Chondrocyte (in vitro differentiated cells): Measurements from ENCODE around the gene SCGB1D1. TPM values are rescaled to one million over a fixed set of nuclear protein-coding genes. Genes with fewer than 3 reads are reported as not detected.

Source experiments
- DNase-seq: peaks from one replicate; pipeline ENCODE4 v3.0.0; 2021; ENCODE audit warnings: mixed read lengths, low spot score
- H3K27ac Mint-ChIP-seq: one replicate; pipeline ENCODE4 v1.8.0; 2021; ENCODE audit warnings: mild to moderate bottlenecking, moderate library complexity, mixed read lengths; ENCODE audit not compliant: unreplicated experiment
- H3K27me3 Mint-ChIP-seq: 2 replicates; pipeline ENCODE4 v1.8.0; 2021; ENCODE audit warnings: low read depth, mixed read lengths
- H3K36me3 Mint-ChIP-seq: 2 replicates; pipeline ENCODE4 v1.8.0; 2021; ENCODE audit warnings: low read depth, mixed read lengths
- H3K4me1 Mint-ChIP-seq: 2 replicates; pipeline ENCODE4 v1.8.0; 2021; ENCODE audit warnings: low read depth, mild to moderate bottlenecking, mixed read lengths
- H3K4me3 Mint-ChIP-seq: one replicate; pipeline ENCODE4 v1.8.0; 2021; ENCODE audit warnings: mild to moderate bottlenecking, moderate library complexity, mixed read lengths; ENCODE audit not compliant: unreplicated experiment
- H3K9me3 Mint-ChIP-seq: 2 replicates; pipeline ENCODE4 v1.8.0; 2021; ENCODE audit warnings: low read depth, mixed read lengths
- CTCF ChIP-seq: fragments of 200-600 bp; sonication (generic); IDR thresholded peaks from 2 replicates; pipeline ENCODE4 v1.5.0; 2021; ENCODE audit warnings: antibody characterized with exemption, mild to moderate bottlenecking, moderate library complexity
- total RNA-seq: library from RNA; stranded (reverse); gene quantifications from 3 replicates; pipeline ENCODE4 v1.2.1, GENCODE V29; 2021

The SCGB1D1 gene
- total RNA-seq, 1 donor from 2014 or later = not detected

GRCh38 chr11:62152245-62153086 is 37.5 kb upstream of the SCGB1D1 start:
- DNase-seq = no peak
- Mint-ChIP-seq H3K27ac (no peak overlapping the region), H3K9me3 (no peaks in the 10 kb centered on the region), H3K36me3 (peaks cover 25% of the 10 kb centered on the region), H3K4me1 (no peaks in the 10 kb centered on the region), H3K4me3 (no peak overlapping the region), H3K27me3 (no peaks in the 10 kb centered on the region)
- no peak for TF ChIP-seq CTCF

- H3K27me3 Mint-ChIP-seq = no peaks in the 10 kb centered on the region
- H3K4me3 Mint-ChIP-seq = no peak overlapping the region
- peaks cover 20% of the 10 kb centered on the region for H3K36me3 Mint-ChIP-seq
- H3K4me1 Mint-ChIP-seq = no peaks in the 10 kb centered on the region
- H3K27ac Mint-ChIP-seq = no peak overlapping the region
- no peak for DNase-seq
- TF ChIP-seq CTCF = no peak
- H3K9me3 Mint-ChIP-seq = no peaks in the 10 kb centered on the region
These were observed 37.0 kb upstream of the SCGB1D1 start for GRCh38 chr11:62153087-62153395.

- TF ChIP-seq CTCF = no peak
- peaks cover 19% of the 10 kb centered on the region for H3K36me3 Mint-ChIP-seq
- no peaks in the 10 kb centered on the region for H3K9me3 Mint-ChIP-seq
- H3K27me3 Mint-ChIP-seq = peaks cover under 1% of the 10 kb centered on the region
- no peak overlapping the region for H3K27ac Mint-ChIP-seq
- H3K4me3 Mint-ChIP-seq = no peak overlapping the region
- H3K4me1 Mint-ChIP-seq = no peaks in the 10 kb centered on the region
- DNase-seq = no peak
These were observed 36.4 kb upstream of the SCGB1D1 start for GRCh38 chr11:62153617-62154016.

GRCh38 chr11:62157603-62158002 is 32.4 kb upstream of the SCGB1D1 start:
- H3K27me3 Mint-ChIP-seq = peaks cover 35% of the 10 kb centered on the region

GRCh38 chr11:62166371-62166770 is 23.6 kb upstream of the SCGB1D1 start:
- Mint-ChIP-seq H3K27ac (no peak overlapping the region), H3K4me3 (no peak overlapping the region), H3K4me1 (peaks cover 2% of the 10 kb centered on the region), H3K9me3 (peaks cover under 1% of the 10 kb centered on the region), H3K27me3 (peaks cover 56% of the 10 kb centered on the region), H3K36me3 (no peaks in the 10 kb centered on the region)
- no peak for TF ChIP-seq CTCF
- DNase-seq = no peak

More at GRCh38 chr11:62157603-62158002, 32.4 kb upstream of the SCGB1D1 start:
- H3K4me3 Mint-ChIP-seq = no peak overlapping the region
- H3K4me1 Mint-ChIP-seq = no peaks in the 10 kb centered on the region
- TF ChIP-seq CTCF = no peak
- no peak overlapping the region for H3K27ac Mint-ChIP-seq
- no peak for DNase-seq
- H3K36me3 Mint-ChIP-seq = peaks cover 9% of the 10 kb centered on the region
- H3K9me3 Mint-ChIP-seq = peaks cover 17% of the 10 kb centered on the region
